ENCODE data around the gene TNS1.

Gene TNS1

DNA sequence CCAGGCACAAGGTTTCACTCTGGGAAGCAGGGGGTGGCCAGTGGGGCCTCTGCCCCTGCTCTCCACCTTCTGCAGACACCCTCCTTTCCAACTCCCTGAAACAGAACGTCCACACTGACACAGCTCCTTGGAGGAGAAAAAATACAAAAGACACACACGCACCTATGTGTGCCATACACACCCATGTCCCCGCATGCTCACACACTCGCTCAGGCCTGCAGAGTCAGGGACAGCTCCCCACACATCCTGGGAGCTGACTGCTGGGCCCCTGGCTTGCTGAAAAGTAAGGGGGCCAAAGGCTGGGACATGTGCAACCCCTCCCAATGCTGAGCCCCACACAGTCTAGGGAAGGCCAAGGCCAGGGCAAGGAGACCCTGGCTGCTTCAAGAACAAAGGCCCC lies 200.5 kb downstream of the TNS1 start:
- H3K4me3 ChIP-seq (ENCODE audit: low read length), result no peak overlapping the region
- no peak for DNase-seq (ENCODE audit: low read depth, low spot score)

DNA sequence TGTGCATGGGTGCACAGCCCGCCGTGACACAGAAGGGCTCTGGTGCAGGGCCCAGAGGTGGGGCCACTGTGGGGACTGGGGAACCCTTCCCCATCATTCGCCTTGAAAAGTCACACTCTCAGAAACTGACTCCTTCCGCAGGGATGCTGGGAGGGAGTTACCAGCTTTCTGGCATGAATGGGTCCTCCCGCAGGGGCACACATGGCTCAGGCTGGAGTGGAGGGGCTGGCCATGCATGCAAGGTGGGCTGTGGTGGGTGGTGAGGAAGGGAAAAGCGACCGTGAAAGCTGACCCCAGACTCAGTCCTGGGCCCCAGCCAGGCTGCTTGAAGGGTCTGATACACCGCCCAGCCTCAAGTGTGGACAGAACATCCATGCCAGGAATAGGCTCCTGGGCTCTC lies 201.1 kb downstream of the TNS1 start:
- no peak overlapping the region for H3K4me3 ChIP-seq (ENCODE audit: low read length)
- DNase-seq (ENCODE audit: low read depth, low spot score), result no peak

GRCh38 chr2:217801115-217801531 lies 201.7 kb downstream of the TNS1 start:
- H3K4me3 ChIP-seq (ENCODE audit: low read length), result no peak overlapping the region
- DNase-seq (ENCODE audit: low read depth, low spot score), result no peak

DNA sequence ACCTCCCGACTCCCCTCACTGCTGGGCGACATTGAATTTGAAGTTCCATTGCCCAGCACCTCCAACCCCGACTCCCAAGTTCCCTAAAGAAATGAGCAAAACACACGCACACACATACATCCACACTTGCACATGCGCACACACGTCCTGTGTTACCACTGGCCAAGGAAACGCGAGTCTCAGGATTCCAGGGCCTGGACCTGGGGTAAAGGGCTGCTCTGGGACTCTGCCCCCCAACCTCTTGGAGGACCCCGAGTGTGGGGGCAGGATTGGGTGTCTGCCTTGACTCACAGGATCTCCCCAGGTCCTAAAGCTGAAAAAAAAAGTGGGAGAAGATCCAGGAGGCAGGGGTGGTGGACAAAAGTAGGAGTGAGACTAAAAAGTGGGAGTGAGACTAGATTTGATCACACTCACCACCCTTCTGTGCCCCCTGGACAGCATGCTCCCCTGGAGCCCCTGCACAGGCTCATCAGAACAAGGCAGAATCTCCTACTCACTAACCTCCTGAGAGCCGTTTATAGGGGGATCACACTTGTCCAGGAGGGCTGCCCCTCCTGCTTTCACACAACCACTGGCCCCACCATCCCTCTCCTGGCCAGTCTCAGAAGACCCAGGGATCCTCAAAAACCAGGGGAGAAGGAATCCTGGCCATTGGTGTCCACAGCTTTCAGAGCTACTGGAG lies 202.2 kb downstream of the TNS1 start:
- no peak overlapping the region for H3K4me3 ChIP-seq (ENCODE audit: low read length)
- DNase-seq (ENCODE audit: low read depth, low spot score), result no peak

- H3K4me3 ChIP-seq (ENCODE audit: low read length), result no peak overlapping the region
- DNase-seq (ENCODE audit: low read depth, low spot score), result no peak
These were observed 203.0 kb downstream of the TNS1 start for GRCh38 chr2:217799563-217800432.

DNA sequence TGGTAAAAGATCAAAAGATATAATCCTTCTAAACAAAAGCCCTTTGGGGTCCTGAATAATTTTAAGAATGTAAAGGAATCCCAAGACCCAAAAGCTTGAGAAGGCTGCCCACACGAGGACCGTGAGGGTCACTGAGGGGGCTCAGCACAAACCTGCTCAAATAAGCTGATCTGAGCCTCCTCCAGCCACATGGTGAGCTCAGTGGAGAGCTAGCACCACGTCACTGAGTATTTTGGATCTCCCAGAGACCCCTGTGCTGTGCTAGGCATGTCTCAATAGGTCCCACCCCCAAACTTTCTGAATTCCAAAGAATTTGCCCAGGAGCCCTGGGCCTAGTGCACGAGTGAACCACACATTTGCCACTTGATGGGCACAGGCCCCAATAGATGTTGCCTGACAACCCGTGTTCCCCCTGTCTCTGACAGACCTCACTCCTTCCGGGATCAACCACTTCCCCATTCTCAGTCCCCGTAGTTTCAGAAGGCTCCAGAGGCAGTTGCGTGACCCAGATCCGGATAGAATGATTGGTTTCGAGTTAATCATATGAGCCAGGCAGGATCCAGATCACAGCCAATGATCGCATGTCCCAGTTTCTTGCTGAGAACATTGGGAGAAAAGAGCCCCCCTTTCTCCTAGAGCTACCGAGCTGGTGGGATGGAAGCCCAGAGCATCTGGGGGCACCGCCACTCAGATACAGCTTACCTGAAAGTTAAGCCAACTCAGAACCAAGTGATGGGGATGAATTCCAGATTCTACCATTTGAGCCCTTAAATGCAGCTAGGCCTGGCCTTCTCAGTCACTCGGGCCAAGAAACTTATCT lies 203.8 kb downstream of the TNS1 start:
- DNase-seq (ENCODE audit: low read depth, low spot score), result no peak
- H3K4me3 ChIP-seq (ENCODE audit: low read length), result no peak overlapping the region

- DNase-seq (ENCODE audit: low read depth, low spot score), result no peak
- no peak overlapping the region for H3K4me3 ChIP-seq (ENCODE audit: low read length)
These were observed 204.6 kb downstream of the TNS1 start for GRCh38 chr2:217798191-217798590.

DNA sequence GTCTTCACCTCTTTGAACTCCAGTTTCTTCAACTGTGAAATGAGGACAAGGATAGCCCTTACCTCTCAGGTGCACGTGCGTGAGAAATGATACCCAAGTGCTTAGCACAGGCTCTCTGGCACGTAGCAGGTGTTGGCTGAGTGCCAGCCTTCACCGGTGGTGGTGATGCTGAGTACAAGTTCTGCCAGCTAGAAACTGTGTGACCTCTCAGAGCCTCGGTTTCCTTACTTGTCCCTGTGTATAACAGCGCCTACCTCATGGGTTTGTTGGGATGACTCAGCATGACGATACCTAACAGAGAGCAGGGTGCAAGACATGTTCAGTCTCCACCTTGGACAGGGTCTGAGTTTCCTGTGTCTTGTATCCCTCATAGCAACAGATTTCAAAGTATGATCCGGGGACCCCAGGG lies 205.1 kb downstream of the TNS1 start:
- no peak for DNase-seq (ENCODE audit: low read depth, low spot score)
- no peak overlapping the region for H3K4me3 ChIP-seq (ENCODE audit: low read length)

- no peak for DNase-seq (ENCODE audit: low read depth, low spot score)
- no peak overlapping the region for H3K4me3 ChIP-seq (ENCODE audit: low read length)
These were observed 205.6 kb downstream of the TNS1 start for GRCh38 chr2:217797165-217797564.

DNA sequence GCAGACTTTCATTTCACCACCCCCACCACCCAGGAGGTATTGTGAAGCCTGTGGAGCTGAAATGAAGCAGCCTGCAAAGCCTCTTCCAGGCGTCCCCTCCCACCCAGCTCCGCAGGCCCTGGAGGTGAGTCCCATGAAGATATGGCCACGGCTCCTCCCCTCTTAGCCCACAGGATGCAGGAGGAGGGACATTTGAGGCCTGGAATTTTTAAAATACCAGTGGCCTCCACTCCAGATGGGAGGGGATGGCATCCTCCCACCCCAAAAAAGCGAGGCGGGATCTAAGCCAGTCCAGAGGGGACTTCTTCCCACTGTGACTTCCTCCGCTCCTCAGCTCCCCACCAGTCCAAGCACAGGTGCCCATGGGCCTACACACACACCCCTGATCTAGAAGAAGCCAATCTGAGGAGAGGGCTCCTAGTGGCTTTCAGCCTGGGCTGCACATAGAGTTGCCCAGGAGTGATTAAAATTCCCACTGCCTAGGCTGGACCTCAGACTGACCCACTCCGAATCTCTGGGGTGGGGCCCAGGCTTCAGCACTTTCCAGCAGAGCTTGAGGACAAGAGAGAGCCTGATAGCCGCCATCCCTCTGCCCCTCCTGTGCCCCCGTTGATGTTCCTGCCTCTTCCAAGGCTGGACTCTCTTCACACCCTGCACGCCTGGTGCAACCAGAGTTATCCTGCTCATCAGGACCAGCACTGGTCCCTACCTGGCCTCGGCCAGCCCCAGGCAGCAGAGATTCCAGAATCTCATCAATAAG lies 206.9 kb downstream of the TNS1 start:
- no peak overlapping the region for H3K4me3 ChIP-seq (ENCODE audit: low read length)
- no peak for DNase-seq (ENCODE audit: low read depth, low spot score)

DNA sequence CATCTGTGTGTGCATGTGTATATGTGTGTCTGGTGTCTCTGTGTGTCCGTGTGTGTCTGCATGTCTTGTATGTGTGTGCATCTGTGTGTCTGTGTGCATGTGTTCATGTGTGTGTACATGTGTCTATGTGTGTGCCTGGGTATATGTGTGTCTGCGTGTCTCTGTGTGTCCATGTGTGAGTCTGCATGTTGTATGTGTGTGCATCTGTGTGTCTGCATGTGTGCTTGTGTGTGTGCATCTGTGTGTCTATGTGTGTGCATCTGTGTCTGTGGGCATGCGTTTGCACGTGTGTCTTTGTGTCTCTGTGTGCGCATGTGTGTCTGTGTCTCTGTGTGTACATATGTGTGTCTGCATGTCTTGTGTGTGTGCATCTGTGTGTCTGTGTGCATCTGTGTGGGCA lies 207.7 kb downstream of the TNS1 start:
- DNase-seq (ENCODE audit: low read depth, low spot score), result no peak
- no peak overlapping the region for H3K4me3 ChIP-seq (ENCODE audit: low read length)

DNA sequence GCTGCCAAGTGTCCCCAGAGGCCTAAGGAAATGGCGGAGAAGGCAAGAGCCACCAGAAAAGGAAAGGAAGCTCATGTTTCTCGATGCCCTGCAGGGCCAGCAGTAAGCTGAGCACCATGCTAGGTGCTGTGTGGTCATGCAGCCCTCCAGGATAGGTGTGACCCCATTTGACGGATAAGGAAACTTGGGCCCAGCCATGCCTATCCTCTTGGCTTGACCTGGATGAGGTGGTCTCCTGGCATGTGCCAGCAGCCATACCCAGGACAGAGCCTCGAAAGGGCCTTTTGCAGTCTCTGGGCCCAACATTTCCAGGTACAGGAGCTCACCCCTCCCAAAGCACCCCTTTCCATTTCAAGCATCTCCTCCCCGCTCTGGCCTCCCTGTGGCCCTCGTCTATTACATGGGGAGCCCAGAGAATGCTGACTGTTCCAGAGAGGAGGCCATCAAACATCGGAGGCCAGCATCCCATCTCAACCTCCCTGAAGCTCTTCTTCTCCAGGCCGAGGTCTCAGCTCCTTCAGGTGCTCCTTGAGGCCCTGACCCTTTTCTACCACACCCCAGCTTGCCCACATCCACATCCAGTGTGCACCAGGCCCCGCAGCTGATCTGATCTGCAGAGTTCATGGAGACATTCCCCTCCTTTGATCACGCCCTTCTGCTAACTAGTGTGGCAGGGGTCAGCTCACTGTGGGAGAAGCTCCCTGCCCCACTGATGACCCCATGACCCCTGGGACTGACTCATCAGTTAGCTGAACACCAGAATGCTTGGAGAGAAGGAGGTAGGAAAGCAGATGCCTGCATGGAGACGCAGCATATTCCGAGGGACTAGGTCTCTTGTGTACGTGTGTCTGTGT lies 208.4 kb downstream of the TNS1 start:
- no peak overlapping the region for H3K4me3 ChIP-seq (ENCODE audit: low read length)
- no peak for DNase-seq (ENCODE audit: low read depth, low spot score)

DNA sequence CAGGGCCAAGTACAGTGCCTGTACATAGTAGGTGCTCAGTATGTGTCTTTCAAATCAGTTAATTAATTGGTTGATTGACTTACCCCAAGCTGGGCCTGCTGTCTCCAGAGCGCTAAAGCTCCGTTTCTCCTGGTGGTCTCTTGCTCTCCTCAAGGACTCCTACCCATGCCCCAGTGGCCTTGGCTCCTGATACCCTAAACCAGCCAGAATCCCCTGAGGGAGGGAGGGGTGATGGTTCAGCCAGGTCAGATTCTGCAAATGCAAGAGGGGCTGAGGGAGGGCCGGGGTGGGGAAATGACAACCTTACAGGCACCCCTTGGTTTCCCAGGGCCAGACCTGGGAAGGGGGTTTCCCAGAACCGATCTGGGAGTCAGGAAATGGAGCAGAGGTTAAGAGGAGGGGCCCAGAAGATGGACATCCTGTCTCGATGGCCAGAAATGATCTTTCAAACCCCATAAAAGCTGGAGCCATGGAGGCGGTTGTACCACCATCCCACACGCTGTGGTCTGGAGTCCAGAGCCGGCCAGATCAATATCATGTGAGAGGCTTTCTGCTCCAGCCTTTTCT lies 209.1 kb downstream of the TNS1 start:
- no peak overlapping the region for H3K4me3 ChIP-seq (ENCODE audit: low read length)
- DNase-seq (ENCODE audit: low read depth, low spot score), result no peak

GRCh38 chr2:217792626-217793527 lies 209.9 kb downstream of the TNS1 start:
- no peak overlapping the region for H3K4me3 ChIP-seq (ENCODE audit: low read length)
- DNase-seq (ENCODE audit: low read depth, low spot score), result no peak

- no peak for DNase-seq (ENCODE audit: low read depth, low spot score)
- no peak overlapping the region for H3K4me3 ChIP-seq (ENCODE audit: low read length)
These were observed 211.2 kb downstream of the TNS1 start for GRCh38 chr2:217791551-217791950.

DNA sequence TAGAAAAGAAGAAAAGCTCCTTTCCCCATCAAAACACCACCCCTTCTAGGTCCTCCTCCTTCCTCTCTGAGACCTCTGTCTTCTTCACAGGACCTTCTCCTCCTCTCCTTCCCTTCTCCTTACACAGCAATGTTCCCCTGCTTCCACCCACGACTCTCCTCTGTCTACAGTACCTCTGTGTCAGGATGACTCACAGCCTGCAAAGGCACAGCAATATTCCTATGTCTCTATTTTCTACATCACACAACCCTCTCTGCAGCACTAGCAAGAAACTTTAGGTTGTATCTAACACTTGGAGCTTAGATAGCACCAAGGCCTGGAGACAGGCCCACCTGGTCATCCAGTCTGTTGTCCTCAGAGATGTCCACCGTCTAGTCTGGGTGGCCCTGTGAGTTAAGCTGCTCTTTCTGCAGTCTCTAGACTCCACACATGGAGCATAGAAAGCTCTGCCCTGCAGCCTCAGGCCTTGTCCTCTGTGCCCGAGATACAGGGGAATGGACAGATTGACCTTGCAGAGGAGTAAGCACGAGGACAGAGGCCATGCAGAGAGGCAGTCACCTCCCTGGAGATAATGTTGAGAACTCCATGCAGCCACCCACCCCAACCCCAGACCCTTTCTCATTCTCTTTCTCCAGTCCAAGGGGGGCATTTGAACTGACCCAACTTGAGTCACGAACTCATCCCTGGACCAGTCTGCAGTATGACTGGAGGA lies 212.0 kb downstream of the TNS1 start:
- DNase-seq (ENCODE audit: low read depth, low spot score), result no peak
- no peak overlapping the region for H3K4me3 ChIP-seq (ENCODE audit: low read length)
